OCI-LY7 (cell line): Measurements from ENCODE around the gene ZCCHC4. TPM values are rescaled to one million over a fixed set of nuclear protein-coding genes. Genes with fewer than 3 reads are reported as not detected.

ENCODE experiments used
- BruUV-seq: library from RNA; stranded (reverse); fragments of 400-500 nt; replicated peaks from 2 replicates; lab custom pipeline; 2021; lab: Mats Ljungman, UMichigan
- CTCF ChIA-PET: fragments of 300-600 bp; sonication (Branson Sonifier 250); formaldehyde crosslinking; loops from one replicate; lab custom pipeline; 2022; ENCODE audit warnings: antibody characterized with exemption; ENCODE audit not compliant: unreplicated experiment; lab: Charles Lee
- POLR2A ChIA-PET: fragments of 300-600 bp; sonication (Branson Sonifier 250); formaldehyde crosslinking; loops from one replicate; lab custom pipeline; 2022; ENCODE audit warnings: antibody characterized with exemption; lab: Charles Lee
- DNase-seq: peaks from one replicate; pipeline ENCODE4 v3.0.0-alpha.2; 2015; ENCODE audit warnings: low spot score
- H2AFZ ChIP-seq: fragments of 200-600 bp; sonication (generic), shearing (Covaris generic); 2 replicates; pipeline ENCODE4 v1.6.1; 2014; ENCODE audit warnings: mild to moderate bottlenecking, antibody characterized with exemption, low read length, moderate library complexity
- H3K27ac ChIP-seq: fragments of 200-600 bp; sonication (generic); 2 replicates; pipeline ENCODE4 v1.5.1; 2014; ENCODE audit warnings: mixed run types, low read depth, mild to moderate bottlenecking, moderate library complexity, low read length, inconsistent platforms; ENCODE audit not compliant: poor library complexity, severe bottlenecking
- H3K36me3 ChIP-seq: fragments of 200-600 bp; sonication (generic); 2 replicates; pipeline ENCODE4 v1.6.1; 2014; ENCODE audit warnings: mild to moderate bottlenecking, antibody characterized with exemption, low read length, moderate library complexity, mixed read lengths; ENCODE audit not compliant: insufficient read depth
- H3K4me1 ChIP-seq: fragments of 200-600 bp; sonication (generic); 2 replicates; pipeline ENCODE4 v1.5.1; 2014; ENCODE audit warnings: mild to moderate bottlenecking, low read length; ENCODE audit not compliant: insufficient read depth, poor library complexity, severe bottlenecking
- H3K4me2 ChIP-seq: fragments of 200-600 bp; sonication (generic); 2 replicates; pipeline ENCODE4 v1.6.1; 2014; ENCODE audit warnings: mild to moderate bottlenecking, low read length
- H3K4me3 ChIP-seq: fragments of 200-600 bp; sonication (generic); 2 replicates; pipeline ENCODE4 v1.5.1; 2014; ENCODE audit warnings: mild to moderate bottlenecking, low read depth, low read length; ENCODE audit not compliant: poor library complexity, severe bottlenecking
- H3K79me2 ChIP-seq: fragments of 200-600 bp; sonication (generic); 2 replicates; pipeline ENCODE4 v1.6.1; 2016; ENCODE audit warnings: low read depth, mild to moderate bottlenecking, low read length, moderate library complexity, mixed read lengths; ENCODE audit not compliant: insufficient read depth
- H3K9me2 ChIP-seq: fragments of 200-600 bp; sonication (generic); 2 replicates; pipeline ENCODE4 v1.6.1; 2016; ENCODE audit warnings: mild to moderate bottlenecking, low read length, mixed read lengths; ENCODE audit not compliant: insufficient read depth
- H3K9me3 ChIP-seq: fragments of 200-600 bp; sonication (generic); 2 replicates; pipeline ENCODE4 v1.6.1; 2014; ENCODE audit warnings: mild to moderate bottlenecking, mixed run types, low read length, mixed read lengths
- H4K20me1 ChIP-seq: fragments of 200-600 bp; sonication (generic); 2 replicates; pipeline ENCODE4 v1.6.1; 2014; ENCODE audit warnings: mild to moderate bottlenecking, antibody characterized with exemption, low read length, moderate library complexity, mixed read lengths; ENCODE audit not compliant: insufficient read depth
- CTCF ChIP-seq: fragments of 200-600 bp; sonication (generic); conservative IDR thresholded peaks from 2 replicates; pipeline ENCODE4 v1.5.1; 2014; ENCODE audit warnings: mild to moderate bottlenecking, antibody characterized with exemption, low read length, moderate library complexity, mixed read lengths
- EZH2phosphoT487 ChIP-seq: fragments of 200-600 bp; sonication (generic); IDR thresholded peaks from 2 replicates; pipeline ENCODE4 v1.6.1; 2018; ENCODE audit warnings: low read depth, borderline replicate concordance, mild to moderate bottlenecking, mixed run types, antibody characterized with exemption, low read length, moderate library complexity, mixed read lengths
- intact Hi-C: fragments of 100-400 bp; cut with micrococcal nuclease; formaldehyde crosslinking; loops from one replicate; pipeline ENCODE4 v1.10.0; 2022; ENCODE audit not compliant: unreplicated experiment
- total RNA-seq, 2 experiments: library from RNA; depleted of rRNA in 1 of 2; stranded (reverse); fragments of >200 nt in 1 of 2; shearing (Covaris generic) in 1 of 2; gene quantifications; 2 replicates each; pipeline ENCODE4 v1.2.3, GENCODE V29; 2014 to 2022

Gene ZCCHC4
- total RNA-seq, 2 experiments from 2014 or later: 14.9 to 15.2 TPM

- Histone ChIP-seq H2AFZ (no peak overlapping the region), H3K79me2 (no peaks in the 10 kb centered on the region), H4K20me1 (no peaks in the 10 kb centered on the region), H3K4me2 (no peak overlapping the region), H3K4me3 (no peak overlapping the region), H3K4me1 (no peaks in the 10 kb centered on the region), H3K9me2 (no peaks in the 10 kb centered on the region), H3K27ac (no peak overlapping the region), H3K36me3 (peaks cover 89% of the 10 kb centered on the region), H3K9me3 (peaks cover 9% of the 10 kb centered on the region)
- intact Hi-C loops: no loop called here
- BruUV-seq: no TSS peak
- no peak for DNase-seq
- TF ChIP-seq CTCF (no peak), EZH2phosphoT487 (no peak)
- POLR2A ChIA-PET: interaction anchor here (0.9 kb wide), 1 partner anchor 9 kb away, joined by 3 read pairs; no protein-coding TSS in a partner anchor
- CTCF ChIA-PET: no interaction called here
Measured at GRCh38 chr4:25397305-25397704, 84.7 kb downstream of the ZCCHC4 start.

- no peak overlapping the region for H3K4me3 ChIP-seq
- BruUV-seq: no TSS peak
- H3K4me2 ChIP-seq: no peak overlapping the region
- H3K9me2 ChIP-seq: no peaks in the 10 kb centered on the region
- POLR2A ChIA-PET: no interaction called here
- peaks cover 87% of the 10 kb centered on the region for H3K36me3 ChIP-seq
- H2AFZ ChIP-seq: no peak overlapping the region
- CTCF ChIA-PET: no interaction called here
- no peaks in the 10 kb centered on the region for H4K20me1 ChIP-seq
- no peaks in the 10 kb centered on the region for H3K4me1 ChIP-seq
- no peaks in the 10 kb centered on the region for H3K79me2 ChIP-seq
- TF ChIP-seq EZH2phosphoT487: no peak
- TF ChIP-seq CTCF: no peak
- intact Hi-C loops: no loop called here
- DNase-seq: no peak
- H3K9me3 ChIP-seq: peaks cover 9% of the 10 kb centered on the region
- no peak overlapping the region for H3K27ac ChIP-seq
Measured at GRCh38 chr4:25399510-25399909, 86.9 kb downstream of the ZCCHC4 start.

- Histone ChIP-seq H2AFZ (no peak overlapping the region), H3K4me1 (no peaks in the 10 kb centered on the region), H3K79me2 (no peaks in the 10 kb centered on the region), H3K36me3 (peaks cover 83% of the 10 kb centered on the region), H3K4me3 (no peak overlapping the region), H3K4me2 (no peak overlapping the region), H3K27ac (no peak overlapping the region), H3K9me2 (no peaks in the 10 kb centered on the region), H4K20me1 (no peaks in the 10 kb centered on the region), H3K9me3 (peaks cover 9% of the 10 kb centered on the region)
- TF ChIP-seq EZH2phosphoT487 (no peak), CTCF (no peak)
- CTCF ChIA-PET: no interaction called here
- POLR2A ChIA-PET: no interaction called here
- intact Hi-C loops: no loop called here
- DNase-seq: no peak
- BruUV-seq: no TSS peak
Measured at GRCh38 chr4:25401066-25401465, 88.5 kb downstream of the ZCCHC4 start.
